Ovary (tissue), 3 donors: ENCODE measurements around the gene MGAT5.

Experiments used
- CTCF ChIP-seq, 3 donors: fragments of 450-650 bp in 2 of 3; fragments of 200-600 bp in 1 of 3; IDR thresholded peaks; one replicate each; pipeline versions ENCODE4 v1.5.1 to v1.8.0; 2016 to 2022; ENCODE audit warnings: antibody characterized with exemption in 3 of 3, mild to moderate bottlenecking in 1 of 3
- EP300 ChIP-seq: sonication (generic); formaldehyde crosslinking; IDR thresholded peaks from one replicate; pipeline ENCODE4 v1.6.1; 2017; ENCODE audit warnings: antibody characterized with exemption
- POLR2A ChIP-seq: fragments of 450-650 bp; IDR thresholded peaks from one replicate; pipeline ENCODE4 v1.6.1; 2017; ENCODE audit warnings: antibody characterized with exemption, mild to moderate bottlenecking, moderate library complexity
- donor health status: DM: no; HTN: no; CAD: no.

- no peak for TF ChIP-seq CTCF (IDR thresholded peaks at IDR 0.05)
- no peak for TF ChIP-seq POLR2A
- TF ChIP-seq EP300: no peak
Observed at GRCh38 chr2:134346141-134346540, 92.3 kb downstream of the MGAT5 start.
